ENCODE results near the gene CNKSR3. TPM values are rescaled to one million over a fixed set of nuclear protein-coding genes. Genes with fewer than 3 reads are reported as not detected.

Gene CNKSR3
- polyA plus RNA-seq, 1 of the 3 experiments (the other 2 are of a cell fraction) = 1.6 TPM

DNA sequence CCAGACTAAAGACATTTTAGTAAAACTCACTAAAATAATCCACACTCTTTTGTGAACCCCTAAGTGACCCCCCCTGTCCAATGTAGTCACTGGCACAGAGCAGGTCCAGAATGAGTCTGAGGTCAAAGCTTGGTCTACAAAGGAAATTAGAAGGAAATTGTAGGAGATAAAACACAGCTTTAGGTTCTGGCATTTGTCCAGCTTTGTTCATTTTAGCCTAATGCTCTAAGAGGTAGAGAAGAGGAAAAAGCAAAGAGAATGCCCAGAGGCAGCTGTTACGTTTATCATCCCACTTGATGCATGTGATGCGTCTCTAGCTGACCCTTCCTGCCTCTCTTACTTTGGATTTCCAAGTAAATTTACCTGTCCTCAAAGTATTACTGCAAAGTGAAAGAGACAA is 62.5 kb downstream of the CNKSR3 start:
- ChIA-PET POLR2A (interaction anchor here (0.7 to 2.1 kb wide), 9 partner anchors 8 to 63 kb away, joined by 3 to 7 read pairs (median 3); partner anchors contain the start of gene CNKSR3), CTCF (interaction anchor here (1.0 to 4.0 kb wide), 9 partner anchors 10 to 227 kb away, joined by 3 to 27 read pairs (median 5); partner anchors contain the start of gene CNKSR3)
- H3K79me2 ChIP-seq (ENCODE audit: insufficient read depth) = peaks cover 3% of the 10 kb centered on the region; the same call in 1 of the 2 replicates
- H3K9ac ChIP-seq = peak overlapping the region; percentile 58; the same call in 1 of the 2 replicates
- H3K9me2 ChIP-seq = no peaks in the 10 kb centered on the region
- peak; percentile 50; the same call in 1 of the 2 replicates for TF ChIP-seq NFIC (IDR thresholded peaks at IDR 0.05; ENCODE audit: borderline replicate concordance)
- no peak for TF ChIP-seq MAX (IDR thresholded peaks at IDR 0.05; ENCODE audit: low read depth)
- TF ChIP-seq RCOR1 (IDR thresholded peaks at IDR 0.05; ENCODE audit: low read length) = peak; percentile 45; the same call in 1 of the 2 replicates
- no peak for TF ChIP-seq TEAD4 (IDR thresholded peaks at IDR 0.05; ENCODE audit: borderline replicate concordance, insufficient read depth)
- TF ChIP-seq, protein P1, sequence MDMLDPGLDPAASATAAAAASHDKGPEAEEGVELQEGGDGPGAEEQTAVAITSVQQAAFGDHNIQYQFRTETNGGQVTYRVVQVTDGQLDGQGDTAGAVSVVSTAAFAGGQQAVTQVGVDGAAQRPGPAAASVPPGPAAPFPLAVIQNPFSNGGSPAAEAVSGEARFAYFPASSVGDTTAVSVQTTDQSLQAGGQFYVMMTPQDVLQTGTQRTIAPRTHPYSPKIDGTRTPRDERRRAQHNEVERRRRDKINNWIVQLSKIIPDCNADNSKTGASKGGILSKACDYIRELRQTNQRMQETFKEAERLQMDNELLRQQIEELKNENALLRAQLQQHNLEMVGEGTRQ (IDR thresholded peaks at IDR 0.05; ENCODE audit: borderline replicate concordance, low read depth, low read length) = 0 out of 2 replicates have a peak, but pooled peaks have one; percentile 4
- TF ChIP-seq MXI1 (IDR thresholded peaks at IDR 0.05; ENCODE audit: low read depth, low read length) = no peak
- no peak for TF ChIP-seq NRF1 (IDR thresholded peaks at IDR 0.05; ENCODE audit: low read depth, low read length)
- TF ChIP-seq, protein P2, sequence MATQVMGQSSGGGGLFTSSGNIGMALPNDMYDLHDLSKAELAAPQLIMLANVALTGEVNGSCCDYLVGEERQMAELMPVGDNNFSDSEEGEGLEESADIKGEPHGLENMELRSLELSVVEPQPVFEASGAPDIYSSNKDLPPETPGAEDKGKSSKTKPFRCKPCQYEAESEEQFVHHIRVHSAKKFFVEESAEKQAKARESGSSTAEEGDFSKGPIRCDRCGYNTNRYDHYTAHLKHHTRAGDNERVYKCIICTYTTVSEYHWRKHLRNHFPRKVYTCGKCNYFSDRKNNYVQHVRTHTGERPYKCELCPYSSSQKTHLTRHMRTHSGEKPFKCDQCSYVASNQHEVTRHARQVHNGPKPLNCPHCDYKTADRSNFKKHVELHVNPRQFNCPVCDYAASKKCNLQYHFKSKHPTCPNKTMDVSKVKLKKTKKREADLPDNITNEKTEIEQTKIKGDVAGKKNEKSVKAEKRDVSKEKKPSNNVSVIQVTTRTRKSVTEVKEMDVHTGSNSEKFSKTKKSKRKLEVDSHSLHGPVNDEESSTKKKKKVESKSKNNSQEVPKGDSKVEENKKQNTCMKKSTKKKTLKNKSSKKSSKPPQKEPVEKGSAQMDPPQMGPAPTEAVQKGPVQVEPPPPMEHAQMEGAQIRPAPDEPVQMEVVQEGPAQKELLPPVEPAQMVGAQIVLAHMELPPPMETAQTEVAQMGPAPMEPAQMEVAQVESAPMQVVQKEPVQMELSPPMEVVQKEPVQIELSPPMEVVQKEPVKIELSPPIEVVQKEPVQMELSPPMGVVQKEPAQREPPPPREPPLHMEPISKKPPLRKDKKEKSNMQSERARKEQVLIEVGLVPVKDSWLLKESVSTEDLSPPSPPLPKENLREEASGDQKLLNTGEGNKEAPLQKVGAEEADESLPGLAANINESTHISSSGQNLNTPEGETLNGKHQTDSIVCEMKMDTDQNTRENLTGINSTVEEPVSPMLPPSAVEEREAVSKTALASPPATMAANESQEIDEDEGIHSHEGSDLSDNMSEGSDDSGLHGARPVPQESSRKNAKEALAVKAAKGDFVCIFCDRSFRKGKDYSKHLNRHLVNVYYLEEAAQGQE (IDR thresholded peaks at IDR 0.05; ENCODE audit: low read depth, low read length) = no peak
- TF ChIP-seq EZH2phosphoT487 (IDR thresholded peaks at IDR 0.05; ENCODE audit: borderline replicate concordance, low read depth) = no peak
- TF ChIP-seq TCF12 (IDR thresholded peaks at IDR 0.05) = peak; percentile 53
- TF ChIP-seq USF1 (IDR thresholded peaks at IDR 0.05; ENCODE audit: borderline replicate concordance, low read depth) = no peak
- no peak for TF ChIP-seq RXRA (IDR thresholded peaks at IDR 0.05; ENCODE audit: borderline replicate concordance, low read depth)
- no peak for TF ChIP-seq FOXM1 (IDR thresholded peaks at IDR 0.05; ENCODE audit: low read depth)
- TF ChIP-seq SIN3A (IDR thresholded peaks at IDR 0.05; ENCODE audit: borderline replicate concordance, low read depth, low read length) = no peak
- TF ChIP-seq POLR2AphosphoS5 (IDR thresholded peaks at IDR 0.05; ENCODE audit: low read depth, low read length) = 0 out of 2 replicates have a peak, but pooled peaks have one; percentile 17
- TF ChIP-seq RAD21 (IDR thresholded peaks at IDR 0.05; ENCODE audit: low read length) = peak; percentile 32; the same call in 1 of the 2 replicates
- TF ChIP-seq PBX3 (IDR thresholded peaks at IDR 0.05) = peak; percentile 16; the same call in 1 of the 2 replicates
- TF ChIP-seq EP300 (IDR thresholded peaks at IDR 0.05; ENCODE audit: borderline replicate concordance in 1 of 2, low read depth in 1 of 2, low read length in 1 of 2) = peak; percentile 33 to 88; a peak in 2 of 4 replicates
- peak; percentile 18; the same call in 1 of the 2 replicates for TF ChIP-seq TAF1 (IDR thresholded peaks at IDR 0.05; ENCODE audit: borderline replicate concordance, low read depth, low read length)
- TF ChIP-seq CHD2 (IDR thresholded peaks at IDR 0.05; ENCODE audit: low read length, partially characterized antibody) = peak; percentile 46
- TF ChIP-seq SMC3 (IDR thresholded peaks at IDR 0.05; ENCODE audit: low read depth, low read length) = no peak
- peak; percentile 64 for TF ChIP-seq GATA2 (CRISPR knock-in tag; IDR thresholded peaks at IDR 0.05)
- no peak for TF ChIP-seq RFX5 (IDR thresholded peaks at IDR 0.05; ENCODE audit: low read length)
- 0 out of 2 replicates have a peak, but pooled peaks have one; percentile 29 for TF ChIP-seq FOXJ3 (CRISPR knock-in tag; IDR thresholded peaks at IDR 0.05)
- no peaks in the 10 kb centered on the region for H3K36me3 ChIP-seq (replicated peaks in 1 of 2; ENCODE audit: control insufficient read depth in 1 of 2, insufficient read depth in 2 of 2, low read length in 1 of 2)
- H3K27ac ChIP-seq (ENCODE audit: low read depth in 2 of 2, low read length in 1 of 2) = peak overlapping the region; percentile 89 to 99
- peak overlapping the region; percentile 18 to 33; a peak in 3 of 4 replicates for H3K4me3 ChIP-seq (ENCODE audit: low read depth in 2 of 2, low read length in 1 of 2)
- no peaks in the 10 kb centered on the region for H3K27me3 ChIP-seq (ENCODE audit: insufficient read depth)
- no peaks in the 10 kb centered on the region for H4K20me1 ChIP-seq (ENCODE audit: insufficient read depth)
- H3F3A ChIP-seq (replicated peaks; ENCODE audit: insufficient read depth) = peaks cover 16% of the 10 kb centered on the region
- peak overlapping the region; percentile 78 for H2AFZ ChIP-seq (ENCODE audit: low read depth)
- H3K4me1 ChIP-seq (ENCODE audit: control insufficient read depth in 1 of 2, insufficient read depth in 2 of 2, low read depth in 1 of 2, low read length in 1 of 2) = peaks cover 23 to 41% of the 10 kb centered on the region in 2 experiments; a peak in 3 of 4 replicates
- H3K4me2 ChIP-seq = peak overlapping the region; percentile 54
- no peaks in the 10 kb centered on the region for H3K9me3 ChIP-seq
- DNase-seq = peak; percentile 77
- 22% methylated on average over 2 of the region's 2 CpGs for WGBS (ENCODE audit: low lambda C conversion rate)
